PC-9 (cell line): ENCODE data around the gene CAMTA1. TPM values are rescaled to one million over a fixed set of nuclear protein-coding genes. Genes with fewer than 3 reads are reported as not detected.

ENCODE experiments used
- BruUV-seq: library from RNA; stranded (reverse); fragments of 400-500 nt; replicated peaks from 2 replicates; lab custom pipeline; 2021; lab: Mats Ljungman, UMichigan
- CTCF ChIA-PET: fragments of 300-600 bp; sonication (Branson Sonifier 250); formaldehyde crosslinking; loops from one replicate; lab custom pipeline; 2022; ENCODE audit warnings: antibody characterized with exemption; lab: Charles Lee
- POLR2A ChIA-PET: fragments of 300-600 bp; sonication (Branson Sonifier 250); formaldehyde crosslinking; loops from one replicate; lab custom pipeline; 2022; ENCODE audit warnings: antibody characterized with exemption; ENCODE audit not compliant: unreplicated experiment; lab: Charles Lee
- DNase-seq, 2 experiments: peaks; one replicate each; pipeline versions ENCODE4 v3.0.0 to v3.0.0-alpha.2; 2015 to 2022; ENCODE audit warnings: mixed read lengths in 1 of 2
- H2AFZ ChIP-seq: fragments of 200-600 bp; sonication (generic); 2 replicates; pipeline ENCODE4 v1.8.1; 2017; ENCODE audit warnings: antibody characterized with exemption
- H3F3A ChIP-seq: fragments of 200-600 bp; sonication (generic); 2 replicates; pipeline ENCODE4 v1.8.1; 2017; ENCODE audit warnings: antibody characterized with exemption, mild to moderate bottlenecking, low read depth; ENCODE audit not compliant: insufficient read depth
- H3K27ac ChIP-seq: fragments of 200-600 bp; sonication (generic); 2 replicates; pipeline ENCODE4 v1.6.1; 2016; ENCODE audit warnings: mixed run types
- H3K27me3 ChIP-seq: fragments of 200-600 bp; sonication (generic); 2 replicates; pipeline ENCODE4 v1.6.1; 2016; ENCODE audit warnings: low read depth, mixed run types; ENCODE audit not compliant: insufficient read depth
- H3K36me3 ChIP-seq: fragments of 200-600 bp; sonication (generic); 2 replicates; pipeline ENCODE4 v1.6.1; 2016; ENCODE audit warnings: low read depth, mixed run types
- H3K4me1 ChIP-seq: fragments of 200-600 bp; sonication (generic); replicated peaks from 2 replicates; pipeline ENCODE4 v1.6.1; 2016; ENCODE audit warnings: mixed run types; ENCODE audit not compliant: insufficient read depth
- H3K4me2 ChIP-seq: fragments of 200-600 bp; sonication (generic); 2 replicates; pipeline ENCODE4 v1.6.1; 2017; ENCODE audit warnings: mixed run types
- H3K4me3 ChIP-seq: fragments of 200-600 bp; sonication (generic); 2 replicates; pipeline ENCODE4 v1.6.1; 2016; ENCODE audit warnings: mixed run types
- H3K79me2 ChIP-seq: fragments of 200-600 bp; sonication (generic); 2 replicates; pipeline ENCODE4 v1.6.1; 2017; ENCODE audit warnings: low read depth, mixed run types
- H3K9me2 ChIP-seq: fragments of 200-600 bp; sonication (generic); 2 replicates; pipeline ENCODE4 v1.8.1; 2017; ENCODE audit warnings: mild to moderate bottlenecking; ENCODE audit not compliant: insufficient read depth
- H3K9me3 ChIP-seq: fragments of 200-600 bp; sonication (generic); 2 replicates; pipeline ENCODE4 v1.8.1; 2016; ENCODE audit warnings: low read depth; ENCODE audit not compliant: insufficient read depth
- H4K20me1 ChIP-seq: fragments of 200-600 bp; sonication (generic); 2 replicates; pipeline ENCODE4 v1.8.1; 2017; ENCODE audit not compliant: insufficient read depth
- EZH2 ChIP-seq: fragments of 200-600 bp; sonication (generic); IDR thresholded peaks from 2 replicates; pipeline ENCODE4 v1.8.0; 2017; ENCODE audit warnings: antibody characterized with exemption, low read depth
- intact Hi-C: fragments of 100-400 bp; cut with micrococcal nuclease; formaldehyde crosslinking; loops from one replicate; pipeline ENCODE4 v1.10.0; 2022; ENCODE audit not compliant: unreplicated experiment
- total RNA-seq: library from RNA; stranded (reverse); gene quantifications from 2 replicates; pipeline ENCODE4 v1.2.3, GENCODE V29; 2021
- TF ChIP-seq, protein P1 (sequence below): fragments of 200-600 bp; sonication (generic); conservative IDR thresholded peaks from 2 replicates; pipeline ENCODE4 v1.6.1; 2017; ENCODE audit warnings: mixed run types, antibody characterized with exemption, mild to moderate bottlenecking, moderate library complexity

Gene CAMTA1
- total RNA-seq, 1 experiment from 2014 or later = 72.3 TPM

DNA sequence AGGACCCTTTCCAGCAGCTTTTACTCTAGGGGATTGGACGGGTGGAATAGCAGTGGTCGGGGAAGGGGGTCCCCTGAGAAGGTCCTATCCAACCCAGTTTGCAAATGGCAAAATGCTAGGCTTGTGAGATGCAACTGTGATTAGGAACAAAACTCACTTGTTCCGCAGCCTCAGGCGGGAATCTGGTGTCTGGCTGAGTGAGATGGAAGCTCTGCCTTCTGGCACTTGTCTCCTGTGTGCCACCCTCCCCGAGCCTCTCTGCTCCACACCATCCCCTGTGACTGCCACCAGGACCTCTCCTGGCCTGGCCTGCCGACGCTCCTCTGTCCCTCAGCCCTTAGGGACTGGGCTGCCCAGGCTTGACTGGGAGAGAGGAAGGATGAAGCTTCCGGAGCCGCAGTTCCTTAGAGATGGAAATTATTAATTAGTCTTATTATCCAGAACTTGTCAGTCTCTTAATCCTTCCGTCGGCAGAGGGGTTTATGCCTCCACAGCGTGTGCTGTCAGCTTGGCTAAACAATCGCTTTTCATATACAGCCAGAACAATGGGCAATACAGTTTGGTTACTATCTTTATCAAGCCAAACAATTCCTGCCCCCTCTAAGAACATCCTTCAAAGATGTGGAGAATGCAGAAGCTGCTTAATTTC is 693.0 kb downstream of the CAMTA1 start:
- no peaks in the 10 kb centered on the region for H3K36me3 ChIP-seq
- TF ChIP-seq, protein P1, sequence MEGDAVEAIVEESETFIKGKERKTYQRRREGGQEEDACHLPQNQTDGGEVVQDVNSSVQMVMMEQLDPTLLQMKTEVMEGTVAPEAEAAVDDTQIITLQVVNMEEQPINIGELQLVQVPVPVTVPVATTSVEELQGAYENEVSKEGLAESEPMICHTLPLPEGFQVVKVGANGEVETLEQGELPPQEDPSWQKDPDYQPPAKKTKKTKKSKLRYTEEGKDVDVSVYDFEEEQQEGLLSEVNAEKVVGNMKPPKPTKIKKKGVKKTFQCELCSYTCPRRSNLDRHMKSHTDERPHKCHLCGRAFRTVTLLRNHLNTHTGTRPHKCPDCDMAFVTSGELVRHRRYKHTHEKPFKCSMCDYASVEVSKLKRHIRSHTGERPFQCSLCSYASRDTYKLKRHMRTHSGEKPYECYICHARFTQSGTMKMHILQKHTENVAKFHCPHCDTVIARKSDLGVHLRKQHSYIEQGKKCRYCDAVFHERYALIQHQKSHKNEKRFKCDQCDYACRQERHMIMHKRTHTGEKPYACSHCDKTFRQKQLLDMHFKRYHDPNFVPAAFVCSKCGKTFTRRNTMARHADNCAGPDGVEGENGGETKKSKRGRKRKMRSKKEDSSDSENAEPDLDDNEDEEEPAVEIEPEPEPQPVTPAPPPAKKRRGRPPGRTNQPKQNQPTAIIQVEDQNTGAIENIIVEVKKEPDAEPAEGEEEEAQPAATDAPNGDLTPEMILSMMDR = no peak
- no peak for TF ChIP-seq EZH2
- no peaks in the 10 kb centered on the region for H3K4me1 ChIP-seq
- BruUV-seq = no TSS peak
- POLR2A ChIA-PET = interaction anchor here (0.7 kb wide), 1 partner anchor 1735 kb away, joined by 3 read pairs; no protein-coding TSS in a partner anchor
- CTCF ChIA-PET = no interaction called here
- H3K79me2 ChIP-seq = no peaks in the 10 kb centered on the region
- H2AFZ ChIP-seq = no peak overlapping the region
- H4K20me1 ChIP-seq = no peaks in the 10 kb centered on the region
- no peak overlapping the region for H3K27ac ChIP-seq
- H3K9me2 ChIP-seq = no peaks in the 10 kb centered on the region
- H3K4me2 ChIP-seq = no peak overlapping the region
- H3F3A ChIP-seq = no peaks in the 10 kb centered on the region
- no peaks in the 10 kb centered on the region for H3K9me3 ChIP-seq
- DNase-seq = no peak
- intact Hi-C loops = no loop called here
- H3K27me3 ChIP-seq = peaks cover 68% of the 10 kb centered on the region
- H3K4me3 ChIP-seq = no peak overlapping the region

GRCh38 chr1:7478809-7479499 is 693.7 kb downstream of the CAMTA1 start:
- BruUV-seq = no TSS peak
- intact Hi-C loops = no loop called here

DNA sequence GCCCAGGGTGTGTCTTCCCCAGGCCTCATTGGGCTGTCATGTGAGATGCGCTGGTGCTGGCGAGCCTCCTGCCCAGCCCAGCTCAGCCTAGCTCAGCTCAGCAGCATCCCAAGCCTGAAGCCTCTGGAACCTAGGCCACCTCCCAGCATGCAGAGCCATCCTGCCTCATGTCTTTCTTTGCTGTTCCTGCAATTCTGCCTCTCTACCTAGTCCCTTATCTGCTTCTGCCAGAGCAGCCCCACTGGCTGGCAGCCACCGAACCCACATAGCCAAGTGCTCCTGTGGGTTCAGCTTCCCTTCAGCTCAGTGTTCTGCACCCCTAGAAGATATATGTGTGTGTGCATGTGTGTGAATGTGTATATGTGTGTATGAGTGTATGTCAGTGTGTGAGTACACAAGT is 694.3 kb downstream of the CAMTA1 start:
- H3K27ac ChIP-seq = no peak overlapping the region
- H3K4me2 ChIP-seq = no peak overlapping the region
- no peaks in the 10 kb centered on the region for H3K9me3 ChIP-seq
- peaks cover 71% of the 10 kb centered on the region for H3K27me3 ChIP-seq
- no peaks in the 10 kb centered on the region for H4K20me1 ChIP-seq
- no peak overlapping the region for H3K4me3 ChIP-seq
- no peak overlapping the region for H2AFZ ChIP-seq
- intact Hi-C loops = no loop called here
- no peaks in the 10 kb centered on the region for H3F3A ChIP-seq
- no peaks in the 10 kb centered on the region for H3K79me2 ChIP-seq
- POLR2A ChIA-PET = no interaction called here
- CTCF ChIA-PET = no interaction called here
- BruUV-seq = no TSS peak
- H3K4me1 ChIP-seq = no peaks in the 10 kb centered on the region
- H3K36me3 ChIP-seq = no peaks in the 10 kb centered on the region
- DNase-seq = no peak
- H3K9me2 ChIP-seq = no peaks in the 10 kb centered on the region
- TF ChIP-seq EZH2 = no peak
- TF ChIP-seq, protein P1 = no peak

More at GRCh38 chr1:7478809-7479499, 693.7 kb downstream of the CAMTA1 start:
- peaks cover 71% of the 10 kb centered on the region for H3K27me3 ChIP-seq
- no peak for DNase-seq
- H3K4me3 ChIP-seq = no peak overlapping the region
- no peaks in the 10 kb centered on the region for H3K79me2 ChIP-seq
- no peak for TF ChIP-seq EZH2
- TF ChIP-seq, protein P1 = no peak
- no peaks in the 10 kb centered on the region for H3K9me3 ChIP-seq
- H3K4me1 ChIP-seq = no peaks in the 10 kb centered on the region
- H3F3A ChIP-seq = no peaks in the 10 kb centered on the region
- no peak overlapping the region for H3K27ac ChIP-seq
- ChIA-PET POLR2A (no interaction called here), CTCF (no interaction called here)
- no peaks in the 10 kb centered on the region for H4K20me1 ChIP-seq
- no peaks in the 10 kb centered on the region for H3K36me3 ChIP-seq
- no peak overlapping the region for H2AFZ ChIP-seq
- H3K4me2 ChIP-seq = no peak overlapping the region
- H3K9me2 ChIP-seq = no peaks in the 10 kb centered on the region
